Muscle layer of duodenum (tissue), 2 donors: ENCODE measurements around the gene GRIN3A.

ENCODE experiments used
- H3K27ac ChIP-seq: one replicate; pipeline ENCODE4 v1.7.0; 2013; ENCODE audit warnings: mild to moderate bottlenecking, low read length
- H3K27me3 ChIP-seq: one replicate; pipeline ENCODE4 v1.7.0; 2013; ENCODE audit warnings: low read depth, mild to moderate bottlenecking, control low read depth, low read length
- H3K36me3 ChIP-seq, 2 donors: one replicate each; pipeline ENCODE4 v1.7.0; 2013; ENCODE audit warnings: low read length in 2 of 2, control low read depth in 1 of 2, mild to moderate bottlenecking in 1 of 2; ENCODE audit not compliant: insufficient read depth in 2 of 2, control insufficient read depth in 1 of 2
- H3K4me1 ChIP-seq, 2 donors: one replicate each; pipeline ENCODE4 v1.7.0; 2013; ENCODE audit warnings: low read length in 2 of 2, mild to moderate bottlenecking in 2 of 2, control low read depth in 1 of 2, moderate library complexity in 1 of 2; ENCODE audit not compliant: insufficient read depth in 2 of 2, control insufficient read depth in 1 of 2
- H3K4me3 ChIP-seq, 2 donors: one replicate each; pipeline ENCODE4 v1.7.0; 2013; ENCODE audit warnings: low read length in 2 of 2, low read depth in 1 of 2, mild to moderate bottlenecking in 1 of 2
- H3K9me3 ChIP-seq, 2 donors: one replicate each; pipeline ENCODE4 v1.7.0; 2013; ENCODE audit warnings: low read length in 2 of 2, control low read depth in 1 of 2, mild to moderate bottlenecking in 1 of 2; ENCODE audit not compliant: control insufficient read depth in 1 of 2
- donor health status: healthy.

Gene GRIN3A

GRCh38 chr9:101702257-101702656, 36.2 kb downstream of the GRIN3A start:
- no peaks in the 10 kb centered on the region for H3K27me3 ChIP-seq
- H3K4me1 ChIP-seq: no peaks in the 10 kb centered on the region
- no peaks in the 10 kb centered on the region for H3K9me3 ChIP-seq
- no peak overlapping the region for H3K27ac ChIP-seq
- no peaks in the 10 kb centered on the region for H3K36me3 ChIP-seq
- H3K4me3 ChIP-seq: no peak overlapping the region

GRCh38 chr9:101693546-101694336, 44.7 kb downstream of the GRIN3A start:
- Histone ChIP-seq H3K27ac (no peak overlapping the region), H3K27me3 (no peaks in the 10 kb centered on the region), H3K4me3 (no peak overlapping the region), H3K36me3 (no peaks in the 10 kb centered on the region), H3K4me1 (no peaks in the 10 kb centered on the region), H3K9me3 (no peaks in the 10 kb centered on the region)

- H3K36me3 ChIP-seq: no peaks in the 10 kb centered on the region
- H3K27me3 ChIP-seq: no peaks in the 10 kb centered on the region
- no peak overlapping the region for H3K27ac ChIP-seq
- no peak overlapping the region for H3K4me3 ChIP-seq
- H3K9me3 ChIP-seq: no peaks in the 10 kb centered on the region
- H3K4me1 ChIP-seq: no peaks in the 10 kb centered on the region
Measured at GRCh38 chr9:101691657-101692056, 46.8 kb downstream of the GRIN3A start.

- Histone ChIP-seq H3K27me3 (no peaks in the 10 kb centered on the region), H3K27ac (no peak overlapping the region), H3K4me3 (no peak overlapping the region), H3K36me3 (no peaks in the 10 kb centered on the region), H3K9me3 (no peaks in the 10 kb centered on the region), H3K4me1 (no peaks in the 10 kb centered on the region)
Measured at GRCh38 chr9:101689039-101689438, 49.4 kb downstream of the GRIN3A start.

GRCh38 chr9:101684665-101685064, 53.8 kb downstream of the GRIN3A start:
- H3K4me1 ChIP-seq: no peaks in the 10 kb centered on the region
- no peaks in the 10 kb centered on the region for H3K9me3 ChIP-seq
- H3K27ac ChIP-seq: no peak overlapping the region
- H3K36me3 ChIP-seq: no peaks in the 10 kb centered on the region
- no peaks in the 10 kb centered on the region for H3K27me3 ChIP-seq
- H3K4me3 ChIP-seq: no peak overlapping the region

- Histone ChIP-seq H3K4me3 (no peak overlapping the region), H3K27me3 (no peaks in the 10 kb centered on the region), H3K36me3 (no peaks in the 10 kb centered on the region), H3K9me3 (no peaks in the 10 kb centered on the region), H3K27ac (no peak overlapping the region), H3K4me1 (no peaks in the 10 kb centered on the region)
Measured at GRCh38 chr9:101683236-101683635, 55.2 kb downstream of the GRIN3A start.

GRCh38 chr9:101677861-101678260, 60.6 kb downstream of the GRIN3A start:
- no peaks in the 10 kb centered on the region for H3K9me3 ChIP-seq
- H3K27ac ChIP-seq: no peak overlapping the region
- no peaks in the 10 kb centered on the region for H3K27me3 ChIP-seq
- no peaks in the 10 kb centered on the region for H3K36me3 ChIP-seq
- H3K4me1 ChIP-seq: peaks cover 0 to 9% of the 10 kb centered on the region in 2 donors
- H3K4me3 ChIP-seq: no peak overlapping the region

- no peak overlapping the region for H3K27ac ChIP-seq
- no peaks in the 10 kb centered on the region for H3K36me3 ChIP-seq
- H3K4me3 ChIP-seq: no peak overlapping the region
- H3K9me3 ChIP-seq: no peaks in the 10 kb centered on the region
- no peaks in the 10 kb centered on the region for H3K27me3 ChIP-seq
- peaks cover 0 to 9% of the 10 kb centered on the region in 2 donors for H3K4me1 ChIP-seq
Measured at GRCh38 chr9:101675341-101675740, 63.1 kb downstream of the GRIN3A start.

GRCh38 chr9:101674165-101674564, 64.3 kb downstream of the GRIN3A start:
- peaks cover 0 to 9% of the 10 kb centered on the region in 2 donors for H3K4me1 ChIP-seq
- H3K9me3 ChIP-seq: no peaks in the 10 kb centered on the region
- H3K36me3 ChIP-seq: no peaks in the 10 kb centered on the region
- no peak overlapping the region for H3K27ac ChIP-seq
- H3K27me3 ChIP-seq: no peaks in the 10 kb centered on the region
- no peak overlapping the region for H3K4me3 ChIP-seq

GRCh38 chr9:101673642-101674041, 64.8 kb downstream of the GRIN3A start:
- Histone ChIP-seq H3K4me3 (no peak overlapping the region), H3K9me3 (no peaks in the 10 kb centered on the region), H3K36me3 (no peaks in the 10 kb centered on the region), H3K27ac (no peak overlapping the region), H3K27me3 (no peaks in the 10 kb centered on the region), H3K4me1 (peaks cover 0 to 9% of the 10 kb centered on the region in 2 donors)

- no peak overlapping the region for H3K27ac ChIP-seq
- no peaks in the 10 kb centered on the region for H3K9me3 ChIP-seq
- no peak overlapping the region for H3K4me3 ChIP-seq
- H3K4me1 ChIP-seq: peaks cover 0 to 9% of the 10 kb centered on the region in 2 donors
- H3K36me3 ChIP-seq: no peaks in the 10 kb centered on the region
- H3K27me3 ChIP-seq: no peaks in the 10 kb centered on the region
Measured at GRCh38 chr9:101671567-101671966, 66.9 kb downstream of the GRIN3A start.

GRCh38 chr9:101668421-101668820, 70.0 kb downstream of the GRIN3A start:
- no peaks in the 10 kb centered on the region for H3K27me3 ChIP-seq
- no peaks in the 10 kb centered on the region for H3K9me3 ChIP-seq
- H3K27ac ChIP-seq: no peak overlapping the region
- no peaks in the 10 kb centered on the region for H3K36me3 ChIP-seq
- no peak overlapping the region for H3K4me3 ChIP-seq
- H3K4me1 ChIP-seq: peaks cover 0 to under 1% of the 10 kb centered on the region in 2 donors
